LNCaP clone FGC (cell line): ENCODE measurements around the gene MOB4.
"Not testable (repeated sequence)": the region's sequence is repeated elsewhere in the genome, so short reads cannot be mapped to it uniquely, and the experiment has no call there.

Source experiments
- DNase-seq: peaks from one replicate; pipeline ENCODE4 v3.0.0-alpha.2; 2011; ENCODE audit warnings: low read depth
- H3K4me3 ChIP-seq: 2 replicates; pipeline ENCODE4 v1.5.1; 2011; ENCODE audit warnings: mild to moderate bottlenecking, low read depth, low read length, control low read depth
- TF ChIP-seq, protein P1 (sequence below): IDR thresholded peaks from 2 replicates; pipeline ENCODE4 v1.5.1; 2012; ENCODE audit warnings: mild to moderate bottlenecking; ENCODE audit not compliant: control insufficient read depth, insufficient read depth; ENCODE audit errors: extremely low read depth

The MOB4 gene

GRCh38 chr2:197547163-197547900 is 31.5 kb downstream of the MOB4 start:
- TF ChIP-seq, protein P1, sequence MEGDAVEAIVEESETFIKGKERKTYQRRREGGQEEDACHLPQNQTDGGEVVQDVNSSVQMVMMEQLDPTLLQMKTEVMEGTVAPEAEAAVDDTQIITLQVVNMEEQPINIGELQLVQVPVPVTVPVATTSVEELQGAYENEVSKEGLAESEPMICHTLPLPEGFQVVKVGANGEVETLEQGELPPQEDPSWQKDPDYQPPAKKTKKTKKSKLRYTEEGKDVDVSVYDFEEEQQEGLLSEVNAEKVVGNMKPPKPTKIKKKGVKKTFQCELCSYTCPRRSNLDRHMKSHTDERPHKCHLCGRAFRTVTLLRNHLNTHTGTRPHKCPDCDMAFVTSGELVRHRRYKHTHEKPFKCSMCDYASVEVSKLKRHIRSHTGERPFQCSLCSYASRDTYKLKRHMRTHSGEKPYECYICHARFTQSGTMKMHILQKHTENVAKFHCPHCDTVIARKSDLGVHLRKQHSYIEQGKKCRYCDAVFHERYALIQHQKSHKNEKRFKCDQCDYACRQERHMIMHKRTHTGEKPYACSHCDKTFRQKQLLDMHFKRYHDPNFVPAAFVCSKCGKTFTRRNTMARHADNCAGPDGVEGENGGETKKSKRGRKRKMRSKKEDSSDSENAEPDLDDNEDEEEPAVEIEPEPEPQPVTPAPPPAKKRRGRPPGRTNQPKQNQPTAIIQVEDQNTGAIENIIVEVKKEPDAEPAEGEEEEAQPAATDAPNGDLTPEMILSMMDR, result no peak
- no peak for DNase-seq
- H3K4me3 ChIP-seq, result no peak overlapping the region

DNA sequence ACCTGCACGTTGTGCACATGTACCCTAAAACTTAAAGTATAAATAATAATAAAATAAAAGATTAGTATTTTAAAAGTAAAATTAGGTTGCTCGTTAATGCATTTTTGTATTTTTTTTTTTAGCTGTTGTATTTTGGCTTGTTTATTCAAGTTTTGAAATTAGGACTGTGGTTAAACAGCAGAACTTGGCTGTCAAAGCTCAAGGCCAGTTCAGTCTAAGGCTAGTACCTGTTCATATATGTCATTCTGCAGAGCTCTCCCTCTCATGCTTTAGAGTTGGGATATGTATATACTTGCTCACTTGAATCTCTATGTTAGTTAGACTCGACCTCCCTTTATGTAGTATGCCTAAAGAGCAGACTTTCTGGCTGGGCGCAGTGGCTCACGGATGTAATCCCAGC is 32.7 kb downstream of the MOB4 start:
- DNase-seq, result no peak
- H3K4me3 ChIP-seq, result no peak overlapping the region
- TF ChIP-seq, protein P1, result no peak

GRCh38 chr2:197551260-197551659 is 35.4 kb downstream of the MOB4 start:
- H3K4me3 ChIP-seq, DNase-seq: not testable (repeated sequence)

- H3K4me3 ChIP-seq, result no peak overlapping the region
- no peak for DNase-seq
- TF ChIP-seq, protein P1, result no peak
These were observed 39.6 kb downstream of the MOB4 start for GRCh38 chr2:197555467-197555866.

DNA sequence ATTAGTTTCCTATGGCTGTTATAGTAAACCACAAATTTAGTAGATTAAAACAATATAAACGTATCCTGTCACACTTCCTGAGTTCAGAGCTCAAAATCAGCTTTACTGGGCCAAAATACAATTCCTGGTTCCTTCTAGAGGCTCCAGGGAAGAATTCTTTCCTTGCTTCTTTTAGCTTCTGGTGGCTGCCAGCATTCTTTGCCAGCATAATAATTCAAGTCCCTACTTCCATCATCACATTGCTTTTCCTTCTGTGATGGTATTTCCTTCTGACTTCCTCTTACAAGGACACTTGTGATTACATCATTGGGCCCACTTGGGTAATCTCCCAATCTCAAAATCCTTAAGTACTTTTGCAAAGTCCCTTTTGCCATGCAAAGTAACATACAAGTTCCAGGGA is 40.6 kb downstream of the MOB4 start:
- TF ChIP-seq, protein P1, result no peak
- no peak overlapping the region for H3K4me3 ChIP-seq
- DNase-seq, result no peak

DNA sequence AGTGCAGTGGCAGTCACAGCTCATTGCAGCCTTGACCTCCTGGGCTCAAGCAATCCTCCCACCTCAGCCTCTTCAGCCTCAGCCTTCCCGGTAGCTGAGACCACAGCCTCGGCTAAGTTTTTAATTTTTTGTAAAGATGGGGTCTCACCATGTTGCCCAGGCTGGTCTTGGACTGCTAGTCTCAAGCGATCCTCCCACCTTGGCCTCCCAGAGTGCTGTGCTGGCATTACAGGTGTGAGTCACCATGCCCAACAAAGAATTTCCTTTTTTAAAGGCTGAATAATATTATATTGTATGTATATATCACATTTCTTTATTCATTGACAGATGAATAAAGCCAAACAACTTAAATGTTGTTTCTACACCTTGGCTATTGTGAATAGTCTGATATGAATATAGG is 42.5 kb downstream of the MOB4 start:
- DNase-seq, result no peak
- H3K4me3 ChIP-seq, result no peak overlapping the region
- TF ChIP-seq, protein P1, result no peak

- no peak for DNase-seq
- TF ChIP-seq, protein P1, result no peak
- H3K4me3 ChIP-seq, result no peak overlapping the region
These were observed 43.8 kb downstream of the MOB4 start for GRCh38 chr2:197559681-197560080.
